CD1c-positive myeloid dendritic cell (primary cell): ENCODE measurements around the gene IL16.
A peak's percentile ranks its signal among the peaks of the same experiment; 100 is the strongest.

Source experiments
- DNase-seq: peaks from one replicate; pipeline ENCODE4 v3.0.0-alpha.2; 2016; ENCODE audit errors: extremely low spot score

IL16 gene

DNA sequence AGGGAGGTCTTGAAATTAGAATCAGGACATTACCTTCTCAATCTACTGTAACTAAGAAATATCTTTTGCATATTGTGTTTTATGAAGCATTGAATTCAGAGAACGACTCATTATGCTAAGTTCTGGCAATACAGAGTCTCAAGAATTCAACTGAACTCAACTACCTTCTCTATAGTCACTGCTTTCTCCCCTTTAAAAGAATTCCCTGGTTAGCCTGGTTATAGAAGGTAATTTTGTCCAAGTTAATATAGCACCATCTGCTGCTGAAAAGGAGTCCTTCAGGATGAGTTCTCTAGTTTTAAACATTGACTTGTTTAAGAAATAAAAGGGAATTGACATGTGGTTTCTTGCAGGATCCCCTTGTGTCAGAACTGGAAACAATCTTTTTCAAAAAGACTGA, 60.2 kb downstream of the IL16 start:
- peak; percentile 27 for DNase-seq

DNA sequence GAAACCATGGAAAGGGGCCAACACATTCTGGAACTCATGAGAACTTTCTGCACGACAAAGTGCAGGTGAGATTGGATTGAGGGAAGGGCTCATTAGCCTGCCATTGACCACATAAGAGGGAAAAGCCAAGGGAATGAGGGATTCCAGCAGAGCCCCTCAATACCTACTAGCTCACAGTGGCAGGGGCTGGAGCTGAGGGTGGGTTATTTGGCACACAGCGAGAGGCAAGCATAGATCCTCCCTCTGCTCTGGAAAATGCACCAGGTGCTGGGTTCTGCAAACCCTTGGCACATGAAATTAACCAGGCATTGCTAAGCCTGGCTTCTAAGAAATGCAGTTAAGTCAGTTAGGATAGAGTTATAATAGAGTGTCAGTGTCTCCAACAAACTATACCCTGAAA, 60.8 kb downstream of the IL16 start:
- no peak for DNase-seq

DNA sequence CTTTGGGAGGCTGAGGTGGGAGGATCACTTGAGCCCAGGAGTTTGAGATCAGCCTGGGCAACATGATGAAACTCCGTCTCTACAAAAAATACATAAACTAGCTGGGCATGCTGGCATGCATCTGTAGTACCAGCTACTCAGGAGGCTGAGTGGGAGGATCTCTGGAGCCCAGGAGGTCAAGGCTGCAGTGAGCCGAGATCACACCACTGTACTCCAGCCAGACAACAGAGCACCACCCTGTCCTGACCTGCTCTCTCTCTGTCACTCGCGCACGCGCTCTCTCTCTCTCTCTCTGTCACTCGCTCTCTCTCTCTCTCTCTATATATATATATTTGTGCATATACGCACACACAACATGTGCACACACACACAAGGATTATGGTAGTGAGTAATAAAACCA, 61.8 kb downstream of the IL16 start:
- DNase-seq, result no peak

DNA sequence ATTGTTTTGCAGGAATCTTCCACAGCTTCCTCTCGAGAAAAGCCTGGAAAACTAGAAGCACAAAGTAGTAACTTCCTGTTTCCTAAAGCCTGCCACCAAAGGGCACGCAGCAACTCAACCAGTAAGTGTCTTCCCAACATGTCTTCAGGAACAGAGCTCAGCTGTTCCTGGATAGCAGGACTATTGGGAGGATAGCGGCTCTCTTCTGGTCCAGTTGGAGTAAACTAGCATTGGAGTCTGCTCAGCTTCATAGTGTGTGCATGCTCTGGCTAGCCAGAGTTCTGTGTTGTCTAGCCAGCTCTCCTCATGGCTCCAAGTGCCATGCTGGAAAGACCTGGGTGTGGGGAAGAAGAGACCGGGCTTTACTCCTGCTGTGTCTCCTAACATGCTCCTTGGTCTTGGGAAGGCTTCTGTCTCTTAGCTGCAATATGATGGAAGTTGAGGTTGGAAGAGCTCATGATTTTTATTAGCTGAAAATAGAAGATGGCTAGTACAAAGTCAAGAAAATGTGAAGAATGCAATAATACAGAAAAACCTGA, 63.1 kb downstream of the IL16 start:
- no peak for DNase-seq

DNA sequence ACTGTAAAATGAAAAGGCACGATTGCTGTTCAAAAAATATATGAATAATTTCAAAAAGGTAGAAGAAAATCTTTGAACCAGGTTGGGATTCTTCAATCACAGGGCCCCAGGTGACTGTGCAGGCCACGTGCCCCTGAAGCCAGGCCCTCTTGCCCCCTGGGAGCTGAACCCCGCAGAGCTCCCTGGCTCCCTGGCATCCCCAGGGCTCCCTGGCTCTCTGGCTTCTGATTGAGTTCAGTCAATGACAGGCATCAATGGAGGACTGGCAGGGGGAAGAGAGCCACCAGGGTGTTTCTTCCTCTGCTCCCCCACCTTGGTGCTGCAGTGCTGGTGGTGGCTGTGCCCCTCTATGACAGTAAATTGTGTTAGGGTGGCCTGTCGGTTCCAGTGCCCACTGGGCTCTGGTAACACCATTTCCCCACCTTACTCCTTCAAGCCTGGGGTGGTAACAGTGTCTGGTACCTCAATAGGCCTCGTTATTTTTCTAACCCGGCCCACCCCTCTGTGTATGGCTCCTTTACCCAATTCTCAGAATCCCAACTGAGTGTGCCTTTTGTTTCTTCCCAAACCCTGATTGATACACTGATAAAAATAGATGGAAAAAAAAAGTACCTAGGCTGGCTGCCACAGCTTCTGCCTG, 64.6 kb downstream of the IL16 start:
- DNase-seq, result no peak

DNA sequence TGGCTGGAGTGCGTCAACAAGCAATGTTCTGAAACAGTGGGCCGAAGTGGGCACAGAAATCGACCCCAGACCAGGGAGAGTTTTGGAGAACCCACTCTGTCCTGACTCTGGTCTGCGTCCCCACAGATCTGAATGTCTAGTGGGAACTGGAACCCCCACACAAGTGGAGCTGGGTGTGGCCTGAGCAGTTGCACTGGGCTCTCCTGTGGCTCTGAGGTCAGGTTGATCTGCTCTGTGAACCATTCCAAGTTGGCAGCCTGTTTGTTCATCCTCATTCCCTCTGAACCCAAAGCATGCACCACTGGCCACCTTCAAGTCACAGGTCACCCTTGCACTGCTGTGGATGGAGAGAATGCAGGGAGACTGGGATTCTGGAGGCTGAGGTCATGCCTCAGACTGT, 66.8 kb downstream of the IL16 start:
- DNase-seq, result no peak

DNA sequence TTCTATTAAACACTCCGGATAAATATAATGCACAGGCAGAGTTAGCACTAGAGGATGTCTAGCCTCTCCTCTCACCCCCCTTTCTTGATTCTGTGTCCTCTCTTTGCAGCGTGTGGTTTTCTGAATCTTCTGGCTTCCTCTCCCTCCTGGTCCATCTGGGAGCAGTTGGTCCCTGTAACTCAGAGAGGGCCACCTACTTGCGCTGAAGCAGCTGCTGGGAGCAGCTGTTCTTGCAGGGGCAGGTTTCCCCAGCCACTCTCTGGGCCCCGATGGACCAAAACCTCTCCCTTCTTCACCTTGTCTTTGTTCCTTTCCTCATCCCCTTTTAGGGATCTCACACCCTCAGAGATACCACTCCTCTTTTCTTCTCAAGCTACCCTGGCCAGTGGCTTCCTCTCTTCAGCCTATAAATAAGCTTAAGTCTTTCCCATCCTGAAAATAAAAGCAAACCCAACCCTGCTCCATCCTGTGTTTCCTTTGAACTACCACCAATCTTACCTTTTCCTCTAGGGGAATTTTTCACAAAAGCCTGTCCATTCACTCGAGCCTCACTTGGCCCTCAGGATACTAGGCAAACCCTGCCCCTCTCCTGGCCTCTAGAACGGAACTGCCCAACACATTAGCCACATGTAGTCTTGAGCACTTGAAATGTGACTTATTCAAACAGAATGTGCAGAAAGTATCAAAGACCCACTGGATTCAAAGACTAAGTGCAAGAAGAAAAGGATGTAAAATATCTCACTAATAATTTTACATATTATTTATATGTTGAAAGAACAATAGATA, 67.6 kb downstream of the IL16 start:
- DNase-seq, result no peak

DNA sequence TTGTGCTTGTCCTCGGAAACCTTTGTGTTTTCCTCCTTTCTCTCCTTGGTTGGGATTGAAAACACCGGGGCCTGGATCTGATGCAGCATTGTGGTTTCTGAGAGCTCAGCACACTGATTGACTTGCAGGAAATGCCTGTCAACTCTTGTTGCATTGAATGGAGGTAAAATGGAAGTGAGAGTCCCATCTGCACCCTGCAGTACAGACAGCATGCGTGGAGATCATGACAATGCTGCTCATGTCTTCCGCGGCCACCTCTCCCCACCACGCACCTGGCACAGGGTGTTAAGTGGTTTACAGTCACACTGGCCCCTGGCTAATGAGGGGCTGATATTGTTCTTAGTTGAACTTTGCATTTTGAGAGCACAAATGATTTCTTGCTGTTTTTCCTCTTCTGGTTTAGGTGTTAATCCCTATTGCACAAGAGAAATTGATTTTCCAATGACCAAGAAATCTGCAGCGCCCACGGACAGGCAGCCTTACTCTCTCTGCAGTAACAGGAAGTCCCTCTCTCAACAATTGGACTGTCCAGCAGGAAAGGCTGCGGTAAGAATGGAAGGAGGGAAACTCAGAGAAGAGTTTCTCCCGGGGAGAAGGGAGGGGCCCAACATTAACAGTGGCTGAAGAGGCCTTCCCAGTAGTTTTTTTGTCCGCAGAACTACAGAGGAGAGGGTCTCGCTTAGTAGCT, 68.7 kb downstream of the IL16 start:
- DNase-seq, result peak; percentile 19

DNA sequence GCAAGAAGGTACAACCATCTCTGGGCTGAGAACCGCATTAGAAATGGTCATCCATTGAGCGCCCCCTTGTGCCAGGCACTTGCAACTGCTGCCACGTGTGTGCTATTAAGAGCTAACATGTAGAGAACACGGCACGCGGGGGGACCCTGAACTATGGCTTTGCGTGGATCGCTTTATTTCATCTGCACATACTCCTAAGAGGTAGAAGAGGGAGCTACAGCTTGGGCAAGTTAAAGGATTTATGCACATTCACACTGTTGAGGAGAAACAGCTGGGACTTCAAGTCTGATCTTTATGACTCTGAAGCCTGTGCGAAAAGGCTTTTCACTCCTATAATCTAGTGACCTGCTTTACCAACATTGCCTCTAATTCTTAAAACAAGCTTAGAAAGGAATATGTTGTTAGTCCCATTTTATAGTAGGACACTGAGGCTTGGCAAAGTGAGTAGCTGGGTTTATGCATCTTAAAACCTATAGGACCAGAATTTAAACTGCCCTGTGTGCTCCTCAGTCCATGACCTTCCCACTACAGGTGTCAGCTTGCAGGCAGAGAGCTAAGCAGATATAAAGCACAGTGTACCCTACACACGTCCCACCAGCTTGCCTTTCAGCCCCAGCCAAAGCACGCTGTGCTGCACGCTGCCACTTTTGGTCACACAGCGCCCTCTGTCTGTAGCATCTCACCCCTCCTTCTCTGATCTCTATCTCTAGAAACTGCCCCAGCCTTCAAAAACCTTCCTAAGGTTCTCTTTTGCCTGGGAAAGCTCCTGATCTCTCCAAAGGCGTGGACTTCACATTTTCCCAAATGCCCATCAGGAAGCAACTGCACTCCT, 69.5 kb downstream of the IL16 start:
- DNase-seq, result peak; percentile 86

DNA sequence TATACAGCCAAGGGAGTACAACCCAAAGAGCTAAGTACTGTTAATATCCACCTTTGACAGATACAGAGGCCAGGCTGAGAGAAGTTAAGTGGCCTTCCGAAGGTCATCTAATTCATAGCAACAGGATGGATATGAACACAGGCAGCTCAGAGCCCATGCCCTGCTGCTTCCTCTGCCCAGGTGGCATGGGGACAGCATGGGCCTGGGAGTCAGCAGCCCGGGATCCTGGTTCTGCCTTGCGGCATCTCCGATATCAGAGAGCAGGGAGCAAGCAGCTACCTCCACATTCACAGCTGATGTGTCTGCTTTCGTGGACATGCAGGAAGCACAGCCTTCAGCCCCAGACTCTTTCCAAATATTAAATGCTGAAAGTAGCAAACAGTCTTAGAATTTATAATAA, 71.7 kb downstream of the IL16 start:
- no peak for DNase-seq

DNA sequence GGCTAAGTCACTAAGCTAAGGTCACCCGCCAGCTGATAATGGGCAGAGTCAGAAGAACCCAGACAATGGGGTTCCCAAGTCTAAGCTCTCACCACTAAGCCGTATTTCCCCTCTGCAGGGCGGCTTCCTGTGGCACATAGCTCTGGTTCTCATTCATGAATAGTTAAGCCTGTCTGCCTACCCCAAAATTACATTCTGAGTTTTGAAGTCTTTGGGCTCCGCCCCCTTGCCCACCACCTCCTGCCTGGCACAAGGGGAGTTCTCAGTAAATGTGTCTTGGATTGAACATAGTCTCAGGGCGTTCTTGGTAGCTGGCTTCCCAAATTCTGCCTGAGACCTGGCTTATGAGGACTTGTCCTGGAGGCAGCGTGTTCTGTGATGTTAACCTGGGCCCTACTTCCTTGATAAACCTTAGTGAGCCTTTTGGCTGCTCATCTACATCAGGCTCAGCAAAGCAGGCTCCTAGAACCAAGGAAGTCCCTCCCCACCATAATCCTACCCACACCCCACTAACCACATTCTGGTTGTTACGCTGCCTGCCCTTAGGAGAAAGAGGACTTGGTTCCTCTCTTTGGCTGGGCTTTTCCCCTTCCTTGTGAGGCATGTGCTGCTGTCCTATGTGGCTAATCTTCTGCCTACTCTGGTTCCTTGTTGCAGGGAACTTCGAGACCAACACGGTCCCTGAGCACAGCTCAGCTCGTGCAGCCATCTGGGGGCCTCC, 72.4 kb downstream of the IL16 start:
- peak; percentile 82 for DNase-seq

DNA sequence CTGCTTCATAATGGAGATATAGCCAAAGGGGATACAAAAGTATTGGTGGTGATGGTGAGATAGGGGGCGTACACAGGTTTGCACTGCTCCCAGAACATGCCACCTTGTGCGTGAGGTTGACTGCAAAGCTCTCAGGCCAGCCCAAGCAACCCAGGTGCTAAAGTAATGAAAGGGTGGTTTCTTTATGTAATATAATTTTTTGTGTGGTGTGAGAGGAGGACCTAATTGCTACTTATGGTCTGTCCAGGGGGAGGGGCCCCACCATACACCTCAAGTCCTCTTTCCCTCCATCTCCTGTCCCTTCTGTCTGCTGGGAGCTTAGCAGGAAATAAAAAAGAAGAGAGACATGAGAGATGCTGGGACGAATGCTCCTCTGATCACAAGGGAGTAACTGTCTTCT, 73.5 kb downstream of the IL16 start:
- no peak for DNase-seq

DNA sequence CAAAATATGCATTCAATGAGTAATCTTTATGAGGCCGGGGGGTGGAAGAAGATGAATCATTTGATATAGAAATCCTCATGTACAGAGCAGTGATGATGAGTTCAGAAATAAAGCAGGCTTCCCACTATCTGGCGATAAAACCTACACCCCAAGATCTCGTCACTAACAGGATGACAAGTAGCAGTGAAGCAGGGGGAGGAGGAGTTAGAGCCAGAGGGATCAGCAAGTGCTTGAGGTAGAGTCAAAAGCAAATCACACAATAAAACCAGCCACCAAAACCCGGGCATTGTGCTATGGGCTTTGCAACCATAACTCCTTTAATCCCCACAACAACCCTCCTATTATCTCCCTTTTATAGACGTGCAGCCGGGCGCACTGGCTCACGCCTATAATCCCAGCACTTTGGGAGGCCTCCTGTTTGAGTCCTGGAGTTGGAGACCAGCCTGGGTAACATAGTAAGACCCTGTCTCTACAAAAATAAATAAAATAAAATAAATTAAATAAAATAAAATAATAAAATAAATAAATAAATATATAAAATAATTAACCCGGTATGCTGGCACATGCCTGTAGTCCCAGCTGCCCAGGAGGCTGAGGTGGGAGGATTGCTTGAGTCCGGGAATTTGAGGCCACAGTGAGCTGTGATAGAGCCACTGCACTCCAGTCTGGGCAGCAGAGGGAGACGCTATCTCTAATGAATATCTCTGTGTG, 74.3 kb downstream of the IL16 start:
- no peak for DNase-seq

DNA sequence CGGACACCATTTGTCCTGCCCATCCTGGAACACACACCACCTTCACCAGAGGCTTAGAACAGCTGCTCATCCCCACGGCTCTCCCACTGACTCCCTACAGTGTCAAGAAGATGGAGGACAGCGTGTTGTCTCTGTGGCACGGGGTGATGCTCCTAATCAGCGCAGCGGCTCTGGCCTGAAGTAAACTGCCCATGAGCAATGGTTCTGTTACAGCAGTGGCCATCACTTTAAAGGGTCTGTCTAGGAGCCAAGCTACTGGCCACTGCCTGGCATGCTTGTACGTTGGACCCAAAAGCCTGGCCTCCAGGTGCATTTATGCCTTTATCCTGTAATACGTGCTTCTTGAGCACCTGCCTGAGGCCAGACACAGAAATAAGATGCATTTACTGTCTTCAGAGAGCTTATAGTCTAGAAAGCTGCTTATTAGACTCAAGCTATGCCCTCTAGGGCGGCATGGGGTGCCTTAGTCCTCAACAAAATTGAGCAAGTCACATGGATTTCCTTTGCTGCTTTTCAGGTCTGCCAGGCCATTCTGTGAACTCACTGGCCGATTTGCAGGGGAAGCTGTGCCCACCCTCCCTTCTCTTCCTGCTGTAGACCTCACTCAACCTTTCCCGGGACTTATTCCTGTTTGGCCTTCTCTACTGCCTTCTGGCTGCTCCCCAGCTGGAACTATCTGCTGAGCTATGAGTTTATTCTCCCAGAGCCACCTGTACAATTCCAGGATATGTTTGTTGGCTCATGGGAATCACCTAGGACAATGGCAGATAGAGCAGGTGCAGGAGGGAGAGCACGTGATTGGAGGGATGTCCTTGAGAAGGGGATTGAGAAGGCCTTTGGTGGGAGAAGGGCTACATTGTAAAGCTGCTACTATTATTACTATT, 75.3 kb downstream of the IL16 start:
- DNase-seq, result no peak

DNA sequence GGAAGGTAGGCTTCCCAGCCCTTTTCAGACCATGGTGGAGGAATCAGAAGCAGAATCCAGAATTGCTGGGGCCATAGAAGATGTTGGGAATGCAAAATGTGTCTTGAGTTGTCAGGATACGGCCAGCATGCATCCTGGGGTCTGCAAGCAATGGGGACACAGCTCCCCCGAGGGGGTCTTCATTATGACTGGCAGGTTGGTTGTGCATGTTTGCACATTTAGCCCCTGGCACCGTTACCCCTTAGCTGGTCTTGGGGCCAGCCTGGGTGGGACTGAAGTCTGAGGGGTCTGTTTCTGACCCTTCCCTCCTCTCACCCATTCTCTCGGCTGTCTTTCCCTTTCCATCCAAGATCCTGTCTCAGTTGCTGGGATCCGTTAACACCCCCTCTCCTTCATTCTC, 76.5 kb downstream of the IL16 start:
- no peak for DNase-seq

DNA sequence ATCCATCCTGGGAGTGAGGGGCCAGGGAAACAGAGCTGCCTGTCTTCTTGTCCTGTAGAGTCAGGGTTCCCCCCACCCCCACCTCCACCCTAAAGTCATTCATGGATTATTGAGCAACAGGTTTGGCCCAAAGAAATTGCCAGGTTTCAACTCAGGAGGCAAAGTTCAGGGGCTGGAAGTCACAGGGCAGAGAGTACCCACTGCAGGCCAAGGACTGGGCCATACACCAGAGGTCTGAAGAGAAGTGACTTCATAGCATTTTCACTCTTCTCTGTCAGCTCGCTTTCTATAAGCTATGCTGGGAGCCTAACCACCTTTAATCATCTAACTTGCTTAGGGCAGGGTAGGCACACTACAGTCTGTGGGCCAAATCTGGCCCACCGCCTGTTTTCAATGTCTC, 77.2 kb downstream of the IL16 start:
- no peak for DNase-seq

DNA sequence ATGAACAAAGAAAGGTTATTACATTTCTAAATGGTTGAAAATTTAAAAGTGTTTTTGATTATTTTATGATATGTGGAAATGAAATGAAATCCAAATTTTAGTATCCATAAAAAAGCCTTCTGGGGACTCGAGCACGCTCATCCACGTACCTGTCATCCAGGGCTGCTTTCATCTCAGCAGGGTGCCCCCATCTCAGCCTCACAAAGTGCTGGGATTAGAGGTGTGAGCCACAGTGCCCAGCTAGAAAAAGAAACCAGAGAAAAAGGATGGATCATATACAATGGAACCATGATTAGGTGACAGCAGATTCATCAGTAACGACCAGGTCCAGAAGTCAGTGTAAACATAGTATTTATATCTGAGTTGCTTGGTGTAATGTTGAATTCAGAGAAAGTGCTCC, 77.6 kb downstream of the IL16 start:
- DNase-seq, result no peak

DNA sequence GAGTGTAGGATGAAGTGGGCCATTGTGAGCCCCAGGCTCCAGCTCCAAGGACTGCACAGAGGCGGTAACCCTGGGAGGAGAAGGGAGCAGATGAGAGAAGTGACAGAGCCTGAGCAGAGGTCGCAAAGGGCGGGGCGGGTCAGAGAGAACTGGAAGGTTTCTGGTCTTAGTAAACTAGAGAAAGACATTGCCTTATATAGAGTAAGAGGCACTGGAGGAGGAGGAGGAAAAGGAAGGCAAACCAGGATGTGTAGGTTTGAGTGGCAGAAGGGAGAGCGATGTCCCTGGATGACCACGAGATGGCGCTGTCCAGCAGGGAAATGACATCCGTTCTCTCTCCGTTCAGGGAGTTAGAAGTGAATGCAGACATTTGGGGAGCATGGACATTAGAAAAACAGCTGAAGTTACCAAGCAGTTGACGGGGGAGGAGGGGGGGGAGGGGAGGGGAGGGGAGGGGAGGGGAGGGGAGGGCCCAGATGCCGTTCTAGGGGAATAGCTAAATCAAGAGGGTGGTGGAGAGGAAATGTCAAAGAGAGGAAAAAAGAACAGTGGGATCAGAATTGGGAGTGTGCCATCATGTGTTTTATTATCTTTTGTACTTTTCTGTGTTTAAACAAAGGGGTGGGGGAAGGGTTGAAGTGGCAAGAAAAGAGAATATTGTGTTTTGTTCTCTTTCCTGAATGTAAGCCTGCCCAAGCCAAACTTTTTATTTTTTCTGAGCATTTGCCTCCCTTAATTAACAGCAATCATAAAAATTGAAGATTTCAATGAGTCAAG, 78.4 kb downstream of the IL16 start:
- peak; percentile 92 for DNase-seq
